GM12891 (cell line): ENCODE measurements around the gene TES.

Experiments used
- PAX5 ChIP-seq: IDR thresholded peaks from 2 replicates; pipeline ENCODE4 v1.6.1; 2011; ENCODE audit warnings: low read length, moderate library complexity, mild to moderate bottlenecking; ENCODE audit not compliant: insufficient read depth, severe bottlenecking
- POLR2A ChIP-seq: IDR thresholded peaks from 2 replicates; pipeline ENCODE4 v1.6.1; 2011; ENCODE audit warnings: low read depth, low read length, control low read depth
- TAF1 ChIP-seq: IDR thresholded peaks from 2 replicates; pipeline ENCODE4 v1.6.1; 2011; ENCODE audit warnings: low read depth, low read length, control low read depth

GRCh38 chr7:116242178-116242577, 31.8 kb downstream of the TES start:
- TF ChIP-seq TAF1 (no peak), POLR2A (no peak), PAX5 (no peak)
